Pancreas (tissue), 10 donors: Measurements from ENCODE around the gene VPS13D. TPM values are rescaled to one million over a fixed set of nuclear protein-coding genes. Genes with fewer than 3 reads are reported as not detected.

ENCODE experiments used
- ATAC-seq, 4 donors: fragments of 200-7000 bp; cut with Tn5 transposase; one replicate each; pipeline versions ENCODE4 v1.8.0 to v1.9.1; 2020; ENCODE audit warnings: mild to moderate bottlenecking in 4 of 4, moderate library complexity in 4 of 4
- DNase-seq, 6 donors: peaks; one replicate each; pipeline ENCODE4 v3.0.0-alpha.2; 2020
- FAIRE-seq: peaks from 2 replicates; lab custom pipeline; 2012; peaks lifted over from hg19 to GRCh38; lab: Jason Lieb, UNC
- H3K27ac ChIP-seq, 4 donors: fragments of 200-600 bp; sonication (generic); 1 replicate in 3 of 4; 2 replicates in 1 of 4; pipeline versions ENCODE4 v1.5.0 to v1.8.0; 2020
- H3K27me3 ChIP-seq, 4 donors: fragments of 200-600 bp; one replicate each; pipeline ENCODE4 v1.8.0; 2021
- H3K36me3 ChIP-seq, 3 donors: fragments of 200-600 bp; sonication (generic) in 1 of 3; one replicate each; pipeline versions ENCODE4 v1.5.0 to v1.8.0; 2020 to 2021
- H3K4me1 ChIP-seq, 3 donors: fragments of 200-600 bp; one replicate each; pipeline ENCODE4 v1.8.0; 2021
- H3K4me3 ChIP-seq, 4 donors: fragments of 200-600 bp; sonication (generic) in 2 of 4; one replicate each; pipeline versions ENCODE4 v1.5.0 to v1.8.0; 2020 to 2021
- H3K9me3 ChIP-seq, 4 donors: fragments of 200-600 bp; one replicate each; pipeline ENCODE4 v1.8.0; 2021
- CTCF ChIP-seq, 4 donors: fragments of 200-600 bp; sonication (generic) in 3 of 4; IDR thresholded peaks; one replicate each; pipeline versions ENCODE4 v1.5.0 to v1.8.0; 2021; ENCODE audit warnings: antibody characterized with exemption in 4 of 4
- WGBS, 2 donors: extraction: QIAGEN DNeasy Blood & Tissue Kit; methylation state at CpG; one replicate each; pipeline ENCODE4 v1.1.7; 2013; 5-methylcytosine and 5-hydroxymethylcytosine counted together
- intact Hi-C, 3 donors: fragments of 100-400 bp; cut with DNase I; formaldehyde crosslinking; loops; one replicate each; pipeline versions ENCODE4 v1.11.1 to v1.14.2; 2022
- polyA plus RNA-seq, 2 donors: library from polyadenylated mRNA; stranded (reverse); fragments of 200-250 nt; gene quantifications; one replicate each; pipeline ENCODE4 v1.2.3, GENCODE V29; 2013
- total RNA-seq, 6 donors: library from RNA; stranded (reverse); fragmentation: NEBNext Ultra II Directional in 4 of 6; extraction: Animal tissue kit (Norgen Biotek cat#: 25700) in 4 of 6; gene quantifications; one replicate each; pipeline versions ENCODE4 v1.2.1 to v1.2.4, GENCODE V29; 2021 to 2023
- donor health status: healthy with polysubstance abuse.
- donor health status: DM: no; HTN: no; CAD: no; lungs with moderate emphysema.
- donor health status: DM: no; HTN: no; CAD: no.
- donor health status: control.
- donor health status: control.
- donor health status: Bipolar disorder and iron deficiency.
- donor health status: DM: yes; HTN: yes; CAD: no.
- donor health status: DM: no; HTN: no; CAD: no.
- donor health status: DM: no; HTN: no; CAD: no.
- donor health status: DM: yes; HTN: yes; CAD: no.

Gene VPS13D
- total and polyA plus RNA-seq, 8 donors, result 13.7 to 39.0 (median 24.8) TPM

- Histone ChIP-seq H3K4me1 (no peaks in the 10 kb centered on the region), H3K36me3 (no peaks in the 10 kb centered on the region), H3K27ac (no peak overlapping the region), H3K4me3 (no peak overlapping the region), H3K27me3 (peaks cover 0 to 3% (median 0%) of the 10 kb centered on the region in 4 donors), H3K9me3 (no peaks in the 10 kb centered on the region)
- intact Hi-C loops, result no loop called here
- no peak for FAIRE-seq
- TF ChIP-seq CTCF (IDR thresholded peaks at IDR 0.05), result no peak
- no peak for ATAC-seq
- WGBS, 2 donors, result 59 to 61% methylated on average over 46 to 58 of the region's 58 CpGs
- DNase-seq, result no peak
Measured at GRCh38 chr1:12191242-12192032, 38.4 kb upstream of the VPS13D start.

- intact Hi-C loops, result no loop called here
- Histone ChIP-seq H3K4me3 (no peak overlapping the region), H3K4me1 (no peaks in the 10 kb centered on the region), H3K9me3 (no peaks in the 10 kb centered on the region), H3K27ac (no peak overlapping the region), H3K27me3 (peaks cover 0 to 3% (median 0%) of the 10 kb centered on the region in 4 donors), H3K36me3 (no peaks in the 10 kb centered on the region)
- WGBS, 2 donors, result 71 to 81% methylated on average over 14 of the region's 14 CpGs
- no peak for DNase-seq
- no peak for FAIRE-seq
- peak in 1 of 4 donors; percentile 25 for ATAC-seq
- TF ChIP-seq CTCF (IDR thresholded peaks at IDR 0.05), result no peak
Measured at GRCh38 chr1:12194666-12195216, 35.1 kb upstream of the VPS13D start.

- no peak for TF ChIP-seq CTCF (IDR thresholded peaks at IDR 0.05)
- FAIRE-seq, result no peak
- no peaks in the 10 kb centered on the region for H3K36me3 ChIP-seq
- ATAC-seq, result no peak
- H3K4me1 ChIP-seq, result no peaks in the 10 kb centered on the region
- no peak overlapping the region for H3K4me3 ChIP-seq
- peaks cover 0 to 3% (median 0%) of the 10 kb centered on the region in 4 donors for H3K27me3 ChIP-seq
- H3K9me3 ChIP-seq, result no peaks in the 10 kb centered on the region
- no peak overlapping the region for H3K27ac ChIP-seq
- 37 to 54% methylated on average over 3 of the region's 3 CpGs for WGBS, 2 donors
- no peak for DNase-seq
- intact Hi-C loops, result no loop called here
Measured at GRCh38 chr1:12195416-12195815, 34.4 kb upstream of the VPS13D start.

GRCh38 chr1:12196641-12197482, 33.0 kb upstream of the VPS13D start:
- no peak overlapping the region for H3K27ac ChIP-seq
- H3K4me3 ChIP-seq, result no peak overlapping the region
- H3K9me3 ChIP-seq, result no peaks in the 10 kb centered on the region
- ATAC-seq, result peak in 2 of 4 donors; percentile 69 to 78
- 57 to 63% methylated on average over 20 of the region's 20 CpGs for WGBS, 2 donors
- FAIRE-seq, result no peak
- no peaks in the 10 kb centered on the region for H3K36me3 ChIP-seq
- no peak for TF ChIP-seq CTCF (IDR thresholded peaks at IDR 0.05)
- no peaks in the 10 kb centered on the region for H3K27me3 ChIP-seq
- intact Hi-C loops, result no loop called here
- H3K4me1 ChIP-seq, result no peaks in the 10 kb centered on the region
- no peak for DNase-seq
